LNCAP (cell line): Measurements from ENCODE around the gene MIPOL1.

Experiments used
- CTCF ChIP-seq: fragments of 450-650 bp; IDR thresholded peaks from 2 replicates; pipeline ENCODE4 v1.5.1; 2017; ENCODE audit warnings: mild to moderate bottlenecking

Gene MIPOL1

GRCh38 chr14:37417151-37417550 lies 219.4 kb downstream of the MIPOL1 start:
- TF ChIP-seq CTCF: no peak

- TF ChIP-seq CTCF: no peak
These were observed 220.1 kb downstream of the MIPOL1 start for GRCh38 chr14:37417833-37418232.

- TF ChIP-seq CTCF: no peak
These were observed 222.9 kb downstream of the MIPOL1 start for GRCh38 chr14:37420622-37421021.

- no peak for TF ChIP-seq CTCF
These were observed 224.6 kb downstream of the MIPOL1 start for GRCh38 chr14:37422319-37422718.

- no peak for TF ChIP-seq CTCF
These were observed 225.0 kb downstream of the MIPOL1 start for GRCh38 chr14:37422748-37423147.

- TF ChIP-seq CTCF: no peak
These were observed 231.2 kb downstream of the MIPOL1 start for GRCh38 chr14:37428954-37429353.

GRCh38 chr14:37429618-37430017 lies 231.9 kb downstream of the MIPOL1 start:
- no peak for TF ChIP-seq CTCF

GRCh38 chr14:37434867-37435266 lies 237.1 kb downstream of the MIPOL1 start:
- no peak for TF ChIP-seq CTCF
